NCI-H446 treated with DMSO at 0.1 percent for 48 hours (cell line): ENCODE data around the gene MYL2.

ENCODE experiments used
- DNase-seq: peaks from one replicate; lab custom pipeline; 2025; lab: John Stamatoyannopoulos, UW

MYL2 gene

DNA sequence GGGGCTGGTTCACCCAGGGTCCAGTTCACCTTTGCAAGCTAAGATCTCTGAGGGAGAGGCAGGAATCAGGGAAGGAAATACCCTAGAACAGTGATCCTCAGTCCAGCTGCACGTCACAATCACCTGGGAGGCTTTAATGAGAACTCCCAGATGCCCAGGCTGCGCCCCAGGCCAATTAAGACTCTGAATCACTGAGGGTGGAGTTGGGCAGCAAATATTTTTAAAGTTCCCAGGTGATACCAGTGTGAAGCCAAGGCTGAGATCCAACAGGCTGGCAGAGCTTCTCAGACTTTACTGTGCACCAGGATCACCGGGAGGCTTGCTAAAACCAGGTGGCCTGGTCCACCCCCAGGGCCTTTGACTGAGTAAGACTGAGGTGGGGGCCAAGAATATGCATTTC, 23.8 kb downstream of the MYL2 start:
- no peak for DNase-seq

DNA sequence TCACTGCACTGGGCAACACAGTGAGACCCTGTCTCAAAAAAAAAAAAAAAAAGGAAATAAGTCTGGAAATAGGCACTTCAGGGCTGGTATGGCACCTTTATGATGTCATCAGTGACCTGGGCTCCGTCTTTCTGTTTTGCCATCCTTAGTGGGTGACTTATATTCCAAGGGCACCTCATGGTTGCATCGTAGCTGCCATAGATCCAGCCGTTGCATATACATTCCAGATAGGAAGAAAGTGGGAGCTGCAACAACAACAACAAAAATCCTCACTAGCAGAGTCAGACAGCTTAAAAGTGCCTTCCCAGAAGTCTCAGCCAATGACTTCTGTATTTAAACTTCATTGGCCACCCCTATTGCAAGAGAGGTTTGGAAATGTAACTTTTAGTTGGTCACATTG, 26.4 kb downstream of the MYL2 start:
- DNase-seq = no peak

DNA sequence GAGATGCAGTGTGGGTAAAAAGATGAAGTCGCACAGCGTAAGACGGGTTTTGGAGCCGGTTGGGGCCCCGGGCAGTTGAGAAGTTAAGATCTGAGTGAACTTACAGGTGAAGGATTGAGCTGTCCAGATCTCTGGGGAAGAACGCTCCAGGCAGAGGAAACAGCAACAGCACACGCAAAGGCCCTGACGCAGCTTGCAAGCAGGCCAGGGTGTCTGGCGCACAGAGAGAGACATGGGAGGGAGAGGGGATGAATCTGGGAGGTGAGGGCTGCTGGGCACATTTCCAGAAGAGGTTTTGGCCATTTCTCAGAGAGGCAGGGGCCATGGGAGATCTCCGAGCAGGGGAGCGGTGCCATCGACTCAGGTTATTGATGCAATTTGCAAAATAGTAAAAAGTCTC, 31.0 kb downstream of the MYL2 start:
- no peak for DNase-seq

DNA sequence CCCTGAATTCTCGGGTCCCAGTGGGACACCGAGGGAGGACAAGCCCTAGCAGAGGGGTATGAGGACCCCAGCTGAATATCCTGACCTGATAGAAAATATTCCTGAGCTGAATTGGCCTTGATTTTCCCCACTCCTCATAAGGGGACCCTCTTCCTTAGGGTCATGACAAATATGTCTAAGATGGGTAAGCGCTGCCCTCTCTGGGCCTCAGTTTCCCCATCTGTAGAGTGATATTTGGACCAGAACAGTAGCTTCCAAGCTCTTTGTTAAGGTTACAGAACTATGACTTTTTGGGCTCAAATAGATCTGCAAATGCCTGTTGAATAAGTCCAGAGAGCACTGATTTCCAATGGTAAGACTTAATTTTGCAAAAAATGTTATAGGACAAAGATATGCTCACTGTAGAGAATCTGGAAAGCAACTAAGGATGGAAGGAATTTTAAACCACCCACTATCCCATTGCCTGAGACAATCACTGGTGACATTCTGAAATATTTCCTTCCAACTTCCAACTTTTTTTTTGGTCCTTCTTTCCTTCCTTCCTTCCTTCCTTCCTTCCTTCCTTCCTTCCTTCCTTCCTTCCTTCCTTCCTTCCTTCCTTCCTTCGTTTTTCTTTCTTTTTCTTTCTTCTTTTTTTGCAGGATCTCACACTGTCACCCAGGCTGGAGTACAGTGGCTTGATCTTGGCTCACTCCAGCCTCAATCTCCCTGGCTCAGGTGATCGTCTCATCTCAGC, 32.0 kb downstream of the MYL2 start:
- DNase-seq = no peak

DNA sequence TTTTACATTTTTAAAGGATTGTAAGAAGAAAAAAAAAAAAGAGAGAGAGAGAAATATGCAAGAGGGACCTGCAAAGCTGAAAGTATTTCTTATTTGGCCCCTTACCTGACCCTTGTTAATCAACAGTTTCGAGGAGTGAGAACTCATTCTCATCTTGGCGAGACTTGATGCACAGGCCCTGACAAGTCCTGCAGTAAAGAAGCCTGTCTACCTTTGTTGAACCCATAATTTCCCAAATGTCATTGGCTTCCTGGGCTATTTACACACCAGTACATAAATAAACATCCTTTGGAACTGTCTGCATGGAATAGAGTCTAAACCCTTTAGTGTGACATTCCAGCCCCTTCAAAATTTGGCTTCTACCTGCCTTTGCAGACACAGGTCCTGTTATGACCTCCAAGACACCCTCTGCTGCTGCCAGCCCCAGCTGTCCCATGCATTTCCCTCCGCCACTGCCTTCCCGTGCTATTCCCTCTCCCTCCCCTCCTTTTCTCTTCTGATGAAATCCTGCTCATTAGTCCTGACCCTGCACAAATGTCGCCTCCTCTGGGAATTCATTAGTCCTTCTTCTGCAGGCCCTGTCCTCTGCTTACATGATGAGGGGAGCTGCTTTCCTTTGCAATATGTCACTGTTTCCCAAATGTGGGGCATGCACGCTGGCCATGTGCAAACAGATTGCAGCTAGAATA, 35.1 kb downstream of the MYL2 start:
- no peak for DNase-seq

DNA sequence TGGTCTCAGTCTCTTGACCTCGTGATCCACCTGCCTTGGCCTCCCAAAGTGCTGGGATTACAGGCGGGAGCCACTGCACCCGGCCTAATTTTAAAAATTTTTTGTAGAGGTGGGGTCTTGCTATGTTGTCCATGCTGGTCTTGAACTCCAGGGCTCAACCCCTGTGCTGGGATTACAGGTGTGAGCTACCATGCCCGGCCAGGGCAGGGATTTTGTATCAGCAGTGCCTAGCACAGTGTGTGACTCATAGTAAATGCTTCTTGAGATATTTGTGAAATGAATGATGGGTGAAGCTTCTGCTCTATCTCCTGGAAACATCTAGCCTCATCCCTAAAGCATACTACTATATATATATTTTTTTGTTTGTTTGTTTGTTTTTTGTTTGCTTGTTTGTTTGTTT, 37.1 kb downstream of the MYL2 start:
- DNase-seq = no peak

DNA sequence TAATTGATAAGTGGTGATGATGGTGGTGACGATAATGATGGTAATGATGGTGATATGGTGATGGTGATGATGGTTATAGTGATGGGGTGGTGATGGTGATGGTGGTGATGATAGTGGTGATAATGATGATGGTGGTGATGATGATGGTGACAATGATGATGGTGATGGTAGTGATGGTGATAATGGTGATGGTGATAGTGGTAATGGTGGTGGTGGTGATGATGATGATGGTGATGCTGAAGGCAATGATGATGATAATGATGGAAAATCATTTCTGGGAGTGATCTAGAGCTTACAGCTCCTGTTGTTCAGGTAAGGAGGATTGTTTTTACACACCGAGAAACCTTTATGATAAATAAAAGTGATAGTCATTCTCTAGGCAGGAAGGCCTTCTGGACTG, 39.7 kb downstream of the MYL2 start:
- DNase-seq = no peak

DNA sequence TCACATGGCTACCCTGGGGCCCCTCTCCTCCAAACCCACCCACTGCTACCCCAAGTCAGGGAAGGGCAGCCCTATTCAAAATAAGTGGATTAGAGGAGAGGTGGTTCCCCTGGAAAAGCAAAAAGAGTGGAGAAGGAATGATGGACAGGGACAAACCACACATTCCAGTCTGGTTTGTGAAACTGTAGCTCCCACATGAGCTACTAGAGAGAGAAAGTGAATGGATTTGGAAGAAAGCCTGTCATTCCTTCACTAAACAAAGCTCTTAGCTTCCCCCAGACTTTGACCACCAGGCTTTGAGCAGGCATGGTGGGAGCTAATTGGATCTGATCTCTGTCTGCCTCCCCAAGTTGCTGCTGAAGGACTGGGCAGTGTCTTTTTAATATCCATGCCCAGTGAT, 45.6 kb downstream of the MYL2 start:
- DNase-seq = no peak

DNA sequence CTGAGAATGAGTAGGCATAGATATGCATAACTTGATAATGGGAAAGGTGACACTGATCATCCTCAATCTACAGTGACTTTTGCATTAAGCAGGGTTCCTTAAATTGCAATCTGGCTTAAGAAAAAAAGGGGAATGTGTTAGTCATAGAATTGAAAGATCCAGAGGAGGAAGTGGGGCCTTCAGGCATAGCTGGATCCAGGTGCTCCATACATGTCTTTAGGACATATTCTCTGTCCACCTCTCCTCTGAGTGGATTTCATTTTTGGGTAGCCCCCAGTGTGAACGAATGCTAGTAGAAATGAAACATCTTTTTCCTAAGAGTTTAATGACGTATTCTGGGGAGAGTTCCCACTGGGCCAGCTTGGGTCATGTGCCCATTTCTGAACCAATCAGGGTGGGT, 46.0 kb downstream of the MYL2 start:
- no peak for DNase-seq

DNA sequence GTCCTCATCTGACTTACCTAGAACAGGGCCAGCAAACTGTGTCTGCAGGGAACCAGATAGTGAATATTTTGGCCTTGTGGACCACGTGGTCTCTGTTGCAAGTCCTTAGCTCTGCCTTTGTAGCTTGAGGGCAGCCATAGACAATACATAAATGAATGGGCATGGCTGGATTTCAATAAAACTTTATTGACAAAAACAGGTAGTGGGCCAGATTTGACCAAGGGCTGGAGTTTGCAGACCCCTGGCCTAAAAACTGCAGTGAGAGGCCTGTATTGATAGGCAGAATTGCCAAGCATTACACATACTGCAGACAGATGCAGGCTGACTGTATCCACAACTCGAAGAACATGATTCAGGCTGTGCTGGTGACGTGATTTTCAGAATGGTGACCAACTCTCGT, 48.3 kb downstream of the MYL2 start:
- no peak for DNase-seq

DNA sequence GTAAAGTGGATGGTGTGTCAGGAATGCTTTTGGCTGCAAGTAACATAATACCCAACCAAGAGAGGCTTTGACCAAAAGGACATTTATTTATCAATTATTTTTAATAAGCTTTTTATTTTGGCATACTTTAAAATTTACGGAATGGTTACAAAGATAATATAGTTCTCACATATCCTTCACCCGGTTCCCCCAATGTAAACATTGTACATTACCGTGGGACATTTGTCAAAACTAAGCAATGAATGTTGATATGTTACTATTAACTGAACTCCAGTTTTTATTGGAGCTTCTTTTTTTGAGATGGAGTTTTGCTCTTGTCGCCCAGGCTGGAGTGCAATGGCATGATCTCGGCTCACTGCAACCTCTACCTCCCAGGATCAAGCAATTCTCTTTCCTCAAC, 50.6 kb downstream of the MYL2 start:
- no peak for DNase-seq

DNA sequence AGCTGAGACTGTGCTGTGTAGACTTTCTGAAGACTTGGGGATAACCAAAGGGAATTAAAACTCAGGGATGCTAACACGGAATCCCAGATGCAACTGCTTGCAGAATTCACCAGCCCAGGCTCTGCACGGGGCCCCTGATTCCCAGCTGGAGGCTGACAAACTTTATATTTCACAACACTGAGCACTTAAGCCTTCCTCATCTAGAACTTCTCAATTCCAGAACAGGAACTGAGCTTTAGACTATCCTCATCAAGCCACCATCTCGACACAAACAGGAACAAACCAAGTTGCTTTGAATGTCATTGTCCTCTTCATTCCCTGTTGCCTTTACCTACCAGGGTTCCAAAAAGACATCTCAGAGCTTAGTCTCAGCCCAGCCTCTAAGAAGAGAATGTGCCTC, 51.4 kb downstream of the MYL2 start:
- DNase-seq = no peak

DNA sequence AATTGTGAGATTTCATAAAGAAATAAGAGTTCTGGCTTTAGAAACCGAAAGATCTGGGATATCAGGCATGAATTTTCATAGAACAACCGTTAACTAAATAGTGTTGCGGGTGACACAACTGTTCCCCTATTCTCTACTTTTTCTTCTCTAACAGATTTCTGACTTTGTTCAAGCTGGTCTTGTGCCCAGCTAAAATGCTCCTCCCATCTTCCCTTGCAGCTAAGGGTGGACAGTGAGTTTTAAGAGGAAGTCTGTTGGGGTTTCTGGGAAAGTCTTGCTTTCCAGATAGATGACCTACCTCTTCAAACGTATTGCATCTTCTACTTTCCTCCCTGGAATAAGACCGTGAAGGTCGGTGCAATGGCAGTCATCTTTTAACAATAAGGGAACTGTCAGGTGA, 54.9 kb downstream of the MYL2 start:
- DNase-seq = no peak

DNA sequence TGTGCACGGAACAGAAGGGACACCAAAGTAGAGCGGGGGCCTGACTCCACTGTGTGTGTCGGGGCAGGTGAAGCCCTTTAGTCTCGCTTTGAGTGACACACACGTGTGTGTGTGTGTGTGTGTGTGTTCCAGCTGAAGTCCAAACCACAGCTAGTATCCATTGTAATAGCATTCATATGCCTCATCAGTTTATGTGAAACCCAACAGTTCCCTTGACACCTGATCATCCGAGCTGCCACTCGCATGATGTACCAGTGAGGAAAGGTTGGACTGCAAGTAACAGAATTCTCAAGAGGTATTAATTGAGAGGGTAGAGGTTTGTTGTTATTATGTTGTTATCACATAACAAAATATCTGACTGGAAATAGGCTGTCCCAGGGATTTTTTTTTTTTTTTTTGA, 57.2 kb downstream of the MYL2 start:
- no peak for DNase-seq

DNA sequence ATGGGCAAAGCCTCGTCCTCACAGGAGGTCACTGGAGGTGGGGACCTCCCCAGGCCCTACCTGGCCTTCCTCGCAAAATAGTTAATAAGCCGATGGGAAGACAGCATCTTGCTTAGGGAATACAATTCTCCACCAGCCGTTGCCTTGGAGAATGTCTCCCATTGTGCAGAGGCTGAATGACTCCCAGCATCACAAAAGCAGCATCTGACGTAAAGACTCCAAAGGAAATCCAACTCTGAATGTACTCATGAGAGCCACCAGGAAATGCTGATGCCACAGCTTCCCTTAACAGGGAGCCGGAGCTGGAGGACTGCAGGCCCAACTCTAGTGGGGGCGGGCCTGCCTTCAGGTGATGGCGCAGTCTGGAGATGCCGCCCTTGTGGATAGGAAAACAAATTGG, 58.0 kb downstream of the MYL2 start:
- DNase-seq = no peak

DNA sequence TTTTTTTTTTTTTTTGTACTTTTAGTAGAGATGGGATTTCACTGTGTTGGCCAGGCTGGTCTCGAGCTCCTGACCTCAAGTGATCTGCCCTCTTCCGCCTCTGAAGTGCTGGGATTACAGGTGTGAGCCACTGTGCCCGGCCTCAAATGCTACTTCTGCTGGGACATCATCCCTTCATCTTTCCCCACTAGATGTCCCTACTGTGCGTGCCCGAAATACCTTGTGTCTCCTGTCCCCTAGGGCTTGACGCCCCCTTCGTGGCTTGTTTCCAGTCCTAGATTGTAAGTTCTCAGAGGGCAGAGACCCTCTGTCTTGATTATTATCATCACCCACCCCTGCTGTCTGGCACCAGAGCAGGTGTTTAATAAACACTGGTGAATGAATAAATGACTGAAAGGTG, 58.6 kb downstream of the MYL2 start:
- no peak for DNase-seq
